ENCODE data around the gene HUNK.
"Not testable (repeated sequence)": the region's sequence is repeated elsewhere in the genome, so short reads cannot be mapped to it uniquely, and the experiment has no call there.

HUNK gene

DNA sequence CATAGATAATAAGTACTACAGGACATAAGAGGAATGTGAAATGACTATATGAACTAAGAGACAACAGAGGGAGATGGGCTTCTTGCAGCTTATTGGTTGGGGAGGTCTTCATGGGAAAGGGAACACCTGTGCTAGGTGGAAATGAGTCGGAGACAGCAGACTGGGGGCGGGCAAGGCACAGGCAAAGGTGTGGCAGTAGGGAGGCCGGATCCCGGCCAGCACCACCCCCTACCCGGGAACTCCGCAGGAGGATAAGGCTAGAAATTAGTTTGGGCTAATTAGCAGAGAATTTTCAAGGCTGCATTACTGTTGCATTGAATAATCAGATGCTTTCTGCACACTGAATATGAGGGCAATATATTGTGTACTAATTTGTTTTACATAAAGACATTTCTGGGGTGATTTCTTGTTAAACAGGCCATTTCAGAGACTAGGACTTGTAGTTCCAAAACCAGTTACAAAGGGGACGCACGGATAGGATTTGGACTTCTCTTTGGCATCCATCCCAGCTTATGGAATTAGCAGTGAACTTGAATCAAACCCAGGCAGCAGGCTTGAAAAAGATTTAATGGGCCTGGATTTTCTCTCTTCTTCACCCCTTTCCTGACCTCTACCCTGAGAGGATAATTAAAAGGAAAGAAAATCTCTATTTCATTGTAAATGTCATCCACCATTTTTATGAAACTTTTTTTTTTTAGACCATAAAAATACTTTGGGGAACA is 2.2 kb upstream of the HUNK start:
- DNase-seq (ENCODE audit: low read depth): no peak

DNA sequence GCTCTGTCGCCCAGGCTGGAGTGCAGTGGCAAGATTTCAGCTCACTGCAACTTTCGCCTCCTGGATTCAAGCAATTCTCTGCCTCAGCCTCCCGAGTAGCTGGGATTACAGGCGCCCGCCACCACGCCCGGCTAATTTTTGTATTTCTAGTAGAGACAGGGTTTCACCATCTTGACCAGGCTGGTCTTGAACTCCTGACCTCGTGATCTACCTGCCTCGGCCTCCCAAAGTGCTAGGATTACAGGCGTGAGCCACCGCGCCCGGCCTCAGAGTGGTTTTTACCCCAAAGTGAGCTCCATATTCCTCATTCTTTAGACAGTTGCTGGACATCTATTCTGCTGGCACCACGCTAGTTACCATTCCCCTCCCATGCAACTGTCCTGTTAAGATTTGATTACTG is 1.4 kb upstream of the HUNK start:
- not testable (repeated sequence) for DNase-seq (ENCODE audit: low read depth)

DNA sequence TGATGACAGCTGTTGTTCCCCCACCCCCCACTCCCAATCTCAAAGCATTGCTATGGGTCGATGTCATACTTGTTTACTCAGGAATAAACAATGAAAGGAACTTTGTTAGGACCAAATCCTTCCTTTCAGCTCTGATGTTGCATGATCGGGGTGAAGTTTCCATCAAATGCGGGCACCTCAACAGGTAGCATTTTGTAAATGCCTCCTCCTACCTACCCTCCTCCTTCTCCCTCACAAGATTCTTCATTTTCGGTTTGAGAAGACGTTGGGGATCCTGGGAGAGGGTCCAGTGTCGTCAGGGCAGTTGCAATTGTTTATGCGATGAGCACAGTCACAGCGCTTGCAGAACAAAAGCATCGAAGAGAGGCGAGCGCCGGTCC is 758 bp upstream of the HUNK start:
- DNase-seq (ENCODE audit: low read depth): no peak

DNA sequence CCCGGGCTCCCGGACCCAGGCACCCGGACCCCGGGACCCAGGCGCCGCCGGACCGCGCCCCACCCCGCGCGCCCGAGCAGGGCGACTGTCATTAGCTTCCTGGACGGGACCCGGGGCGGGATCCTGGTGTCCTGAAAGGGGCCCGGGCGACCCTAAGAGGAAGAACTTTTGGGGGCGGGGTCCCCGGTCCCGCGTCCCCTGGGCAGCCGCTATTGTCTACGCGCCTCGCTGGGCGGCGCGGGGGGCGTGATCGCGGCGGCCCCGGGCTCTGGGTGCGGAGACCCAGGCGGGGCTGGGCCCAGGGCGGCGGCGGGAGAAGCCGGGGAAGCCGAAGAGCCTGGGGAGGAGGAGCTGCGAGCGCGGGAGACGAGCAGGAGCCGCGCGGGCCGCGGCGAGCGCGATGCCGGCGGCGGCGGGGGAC is 465 bp downstream of the HUNK start:
- DNase-seq (ENCODE audit: low read depth): no peak

DNA sequence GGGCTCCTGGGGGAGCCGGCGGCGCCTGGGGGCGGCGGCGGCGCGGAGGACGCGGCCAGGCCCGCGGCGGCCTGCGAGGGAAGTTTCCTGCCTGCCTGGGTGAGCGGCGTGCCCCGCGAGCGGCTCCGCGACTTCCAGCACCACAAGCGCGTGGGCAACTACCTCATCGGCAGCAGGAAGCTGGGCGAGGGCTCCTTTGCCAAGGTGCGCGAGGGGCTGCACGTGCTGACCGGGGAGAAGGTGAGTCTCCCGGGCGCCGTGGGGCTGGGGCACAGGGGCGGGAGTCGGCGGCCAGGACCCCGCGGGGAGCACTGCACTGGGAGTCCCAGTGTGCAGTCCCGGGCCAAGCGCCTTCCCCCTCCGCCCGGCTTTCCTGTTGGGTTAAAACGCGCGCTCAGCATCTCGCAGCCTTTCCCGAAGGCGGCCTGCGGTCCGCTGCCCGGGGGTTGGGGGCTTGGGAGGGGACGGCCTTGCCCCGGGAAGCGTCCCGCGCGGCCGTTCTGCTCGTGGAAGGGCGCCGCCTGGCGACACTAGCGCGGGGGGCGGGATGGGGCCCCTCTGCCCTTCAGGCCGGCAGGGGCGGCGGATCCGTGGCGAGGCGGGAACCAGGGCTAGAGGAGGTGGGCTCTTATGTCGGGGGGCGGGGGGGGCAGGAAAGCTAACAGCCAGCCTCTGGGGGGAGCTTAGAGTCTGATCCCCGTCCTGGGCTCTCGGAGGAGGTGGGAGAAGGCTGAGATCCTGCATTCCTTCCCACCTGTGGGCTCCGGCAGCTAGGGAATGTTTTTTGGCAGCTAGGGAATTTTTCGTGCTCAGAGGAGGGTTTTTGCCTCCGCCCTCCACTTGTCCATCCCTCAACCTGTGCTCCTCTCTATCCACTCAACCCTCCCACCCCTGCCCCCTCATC is 1.1 kb downstream of the HUNK start:
- peak; percentile 38 for DNase-seq (ENCODE audit: low read depth)

DNA sequence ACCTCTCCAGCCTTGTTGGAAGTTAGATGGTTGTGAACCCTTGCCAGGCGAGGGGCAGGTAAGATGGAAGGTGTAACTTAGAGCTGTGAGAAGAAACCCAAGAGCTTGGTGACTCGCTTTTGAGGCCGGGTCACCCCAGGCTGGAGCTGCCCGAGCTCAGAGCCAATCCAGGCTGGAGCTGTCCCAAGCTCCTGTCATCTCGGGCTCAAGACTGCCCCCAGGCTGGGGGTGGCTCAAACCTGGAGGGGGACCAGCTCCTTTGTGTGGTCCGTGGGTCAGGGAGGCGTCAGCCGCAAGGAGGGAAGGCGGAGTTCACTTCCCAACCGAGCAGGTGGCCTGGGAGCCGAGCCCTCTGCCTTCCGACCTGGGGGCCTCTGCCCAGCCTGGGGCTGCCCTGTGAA is 2.0 kb downstream of the HUNK start:
- no peak for DNase-seq (ENCODE audit: low read depth)

DNA sequence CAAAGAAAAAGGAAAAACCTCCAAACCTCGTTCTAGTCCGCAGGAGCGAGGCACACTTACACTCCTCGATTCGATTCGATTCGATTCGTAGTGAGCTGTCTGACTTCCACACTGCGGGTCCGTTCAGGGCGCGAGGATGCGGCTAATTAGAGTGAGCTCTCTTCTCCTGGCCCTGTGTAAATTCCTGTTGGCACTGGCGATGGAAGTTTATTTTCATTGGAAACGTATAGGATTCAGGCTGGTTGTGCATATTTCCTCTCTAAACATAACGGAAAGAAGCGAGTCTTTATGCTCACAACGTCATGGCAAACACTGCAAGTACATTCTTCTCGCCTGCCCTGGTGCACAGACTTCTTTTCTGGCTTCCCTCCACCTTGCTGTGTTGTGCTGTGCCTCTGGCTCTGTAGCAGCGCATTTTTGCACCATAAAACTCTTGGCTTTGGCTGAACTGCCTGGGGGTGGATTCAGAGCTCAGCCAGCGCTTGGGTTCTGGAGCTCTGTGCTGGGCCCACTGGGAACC is 2.7 kb downstream of the HUNK start:
- DNase-seq (ENCODE audit: low read depth): no peak

DNA sequence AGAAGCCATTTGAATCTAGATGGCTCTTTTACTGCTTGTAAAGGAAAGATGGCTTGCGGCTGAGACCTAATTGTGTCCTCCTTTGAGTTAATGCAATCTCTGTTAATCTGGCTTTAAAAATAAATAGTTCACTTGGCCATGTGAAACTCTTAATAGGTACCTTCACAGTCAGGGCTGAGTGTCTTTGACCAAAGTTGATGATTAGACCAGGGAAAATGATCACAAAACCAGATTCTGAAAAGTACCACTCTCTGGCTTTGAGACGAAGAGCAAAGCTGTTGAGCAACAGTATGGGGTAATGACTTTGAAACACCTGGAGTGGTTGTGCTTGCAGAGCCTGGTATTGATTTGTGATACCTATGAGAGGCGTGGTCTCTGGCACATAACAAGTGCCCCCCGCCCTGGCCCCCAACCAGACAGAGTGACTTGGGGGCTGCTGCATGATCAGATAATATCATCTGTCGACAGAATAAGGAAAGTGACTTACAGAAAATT is 4.7 kb downstream of the HUNK start:
- no peak for DNase-seq (ENCODE audit: low read depth)

DNA sequence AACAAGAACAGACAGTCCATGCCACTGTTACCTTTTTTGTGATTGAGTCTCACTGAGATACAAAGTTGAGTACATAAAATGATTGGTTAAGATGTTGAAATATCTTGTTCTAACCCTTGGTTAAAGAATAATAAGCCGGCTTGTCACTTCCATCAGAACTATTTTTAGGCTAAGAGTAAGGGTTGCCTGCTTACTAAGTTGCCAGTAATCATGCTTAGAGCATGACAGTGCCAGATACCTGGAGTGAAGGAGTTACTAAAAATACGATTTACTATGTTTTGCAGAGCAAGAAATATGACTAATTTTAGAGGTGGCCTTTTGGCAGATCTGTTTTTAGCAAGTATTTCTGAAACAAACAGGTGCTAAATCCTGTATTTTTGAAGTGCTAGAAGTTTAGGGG is 6.0 kb downstream of the HUNK start:
- no peak for DNase-seq (ENCODE audit: low read depth)

DNA sequence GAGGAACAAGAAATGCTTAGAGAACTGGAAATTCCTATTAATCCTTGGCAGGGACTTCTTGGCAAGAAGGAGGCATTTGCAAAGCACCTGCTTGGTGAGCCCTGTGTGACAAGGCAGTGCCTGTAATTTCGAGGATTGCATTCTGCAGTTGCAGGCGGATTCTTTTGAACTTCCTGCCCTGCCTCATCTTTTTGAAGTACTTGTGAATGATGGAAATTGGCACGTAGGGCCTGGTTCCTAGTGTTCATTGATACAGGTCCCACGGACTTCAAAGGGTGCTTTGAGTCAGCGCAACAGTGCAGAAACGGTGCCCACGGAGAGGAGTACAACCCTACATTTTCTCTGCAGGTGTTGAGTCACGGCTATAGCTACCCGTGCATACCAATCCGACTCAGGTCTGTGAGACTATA is 6.4 kb downstream of the HUNK start:
- DNase-seq (ENCODE audit: low read depth): no peak

DNA sequence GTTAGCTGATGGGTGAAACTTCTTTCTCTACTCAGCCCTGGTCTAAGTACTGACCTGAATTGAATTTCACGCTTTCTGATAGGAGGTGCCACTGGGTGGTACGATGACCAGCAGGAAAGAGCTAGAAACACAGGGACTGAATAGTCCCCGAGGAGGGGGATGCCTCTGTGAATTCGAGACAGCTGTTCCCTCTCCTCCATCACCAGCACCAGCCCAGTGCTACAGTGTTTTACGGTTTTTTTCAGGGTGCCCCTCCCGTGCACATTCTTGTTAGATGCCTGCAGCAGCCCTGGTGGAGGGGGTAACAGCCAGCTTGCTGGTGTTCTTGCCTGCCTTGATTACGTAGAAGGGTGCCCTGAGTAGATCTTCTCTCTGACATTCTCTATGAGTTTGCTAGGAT is 7.1 kb downstream of the HUNK start:
- no peak for DNase-seq (ENCODE audit: low read depth)

DNA sequence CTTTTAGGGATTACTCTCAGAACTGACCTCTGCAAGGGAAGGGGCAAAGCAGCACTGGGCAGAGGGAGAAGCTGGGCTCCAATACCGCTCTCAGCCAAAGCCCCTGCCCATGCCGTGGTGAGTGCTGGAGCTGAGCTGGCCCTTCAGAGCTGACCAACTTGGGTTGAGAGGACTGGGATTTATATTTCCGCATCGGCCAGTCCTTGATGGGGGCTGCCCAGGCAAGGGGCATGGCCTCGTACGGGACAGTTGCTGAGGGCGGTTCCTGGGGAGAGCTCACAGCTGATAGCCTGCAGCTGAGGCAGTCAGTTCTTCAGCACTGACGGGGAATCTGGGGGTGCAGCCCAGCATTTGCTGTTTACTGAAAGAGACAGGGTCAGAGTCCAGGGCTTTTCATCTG is 8.0 kb downstream of the HUNK start:
- no peak for DNase-seq (ENCODE audit: low read depth)

DNA sequence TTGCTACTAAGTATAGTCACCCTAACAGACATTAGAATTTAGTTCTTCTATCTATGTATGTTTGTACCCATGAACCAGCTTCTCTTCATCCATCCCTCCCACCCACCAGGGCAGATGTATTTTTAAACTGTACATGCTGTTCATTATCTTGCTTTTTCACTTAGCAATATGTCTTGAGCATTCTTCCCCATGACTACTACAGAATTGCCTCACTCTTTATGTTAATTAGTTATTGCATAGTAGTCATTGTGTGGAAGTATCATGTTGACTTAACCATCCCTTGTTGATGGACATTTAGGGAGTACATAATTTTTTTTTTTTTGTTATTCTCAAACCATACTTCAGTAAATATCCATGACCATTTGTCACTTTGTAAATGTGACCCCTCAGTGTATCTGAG is 9.9 kb downstream of the HUNK start:
- DNase-seq (ENCODE audit: low read depth): no peak

DNA sequence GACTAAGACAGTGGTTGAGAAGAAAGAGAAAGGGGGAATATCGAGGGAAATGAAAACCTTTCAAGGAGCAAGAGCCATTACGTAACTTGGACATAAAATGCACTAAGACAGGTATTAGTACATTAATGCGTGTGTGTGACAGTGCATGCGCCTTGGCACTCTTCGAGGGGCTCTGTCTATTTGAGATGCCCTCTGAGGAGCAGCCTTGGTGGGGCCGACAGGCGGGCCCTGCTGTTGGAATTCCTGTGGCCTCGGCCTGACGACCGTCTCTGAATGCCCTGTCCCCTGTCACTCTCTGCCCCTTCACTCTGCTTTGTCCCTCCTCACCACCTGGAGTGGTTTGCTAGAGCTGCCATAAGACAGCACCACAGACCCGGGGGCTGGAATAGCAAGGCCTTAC is 12.3 kb downstream of the HUNK start:
- DNase-seq (ENCODE audit: low read depth): no peak

DNA sequence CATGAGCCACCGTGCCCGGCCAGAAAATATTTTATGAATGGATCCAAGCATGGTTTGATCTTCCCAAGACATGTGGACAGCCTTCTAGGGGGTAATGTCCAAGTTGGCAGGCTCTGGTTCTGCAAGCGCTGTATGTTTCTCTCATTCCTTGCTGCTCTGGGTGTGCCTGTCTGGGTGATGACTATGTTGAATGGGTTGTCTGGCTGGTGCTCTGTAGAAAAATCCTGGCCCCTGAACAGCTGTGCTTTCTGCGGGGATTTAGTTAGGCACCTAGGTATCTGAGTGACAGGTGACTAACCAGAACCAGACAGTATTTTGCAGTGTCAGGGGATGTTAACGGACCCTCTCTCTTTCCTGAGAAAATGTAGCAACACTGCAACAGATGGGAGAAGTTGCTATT is 14.1 kb downstream of the HUNK start:
- no peak for DNase-seq (ENCODE audit: low read depth)

DNA sequence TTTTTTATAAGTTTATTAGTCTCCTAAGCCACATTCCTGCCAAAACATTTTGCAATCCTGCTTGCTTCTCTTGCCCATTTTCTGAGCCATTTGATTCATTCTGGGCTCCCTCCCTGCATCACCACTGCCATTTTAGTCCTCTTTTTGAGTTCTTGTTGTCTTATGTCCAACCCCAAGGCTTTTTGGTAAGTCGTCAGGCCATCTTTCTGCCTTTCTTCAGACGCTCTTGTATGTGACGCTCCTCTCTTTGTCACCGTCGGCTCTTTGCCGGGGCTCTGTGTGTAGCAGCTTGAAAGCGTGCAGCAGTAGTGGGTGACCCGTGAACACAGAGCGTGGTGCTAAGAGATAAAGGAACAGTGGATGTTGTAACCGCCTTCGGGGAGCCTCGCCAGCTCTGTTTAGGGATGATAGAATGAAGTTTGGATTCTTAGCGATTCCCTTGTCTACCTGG is 14.6 kb downstream of the HUNK start:
- DNase-seq (ENCODE audit: low read depth): no peak

DNA sequence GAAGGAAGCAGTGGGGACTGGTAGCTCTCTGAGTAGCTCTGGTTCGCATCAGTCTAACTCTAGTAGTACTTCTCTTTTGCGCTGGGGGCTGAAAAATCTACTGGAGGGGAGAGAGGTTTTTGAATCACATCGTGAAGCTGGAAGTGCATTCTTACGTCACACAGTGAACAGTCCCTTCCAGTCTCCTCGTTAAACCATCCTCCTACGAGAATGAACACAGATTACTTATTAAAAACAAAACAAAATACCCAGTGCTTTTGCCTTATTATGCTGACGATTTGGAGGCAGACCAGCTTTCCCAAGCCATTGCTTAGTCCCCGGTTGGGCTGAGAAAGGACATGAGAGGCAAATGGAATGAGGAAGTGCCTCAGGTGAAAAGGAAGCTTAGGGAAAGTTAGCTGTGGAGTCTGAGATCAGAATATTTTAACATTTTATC is 16.1 kb downstream of the HUNK start:
- no peak for DNase-seq (ENCODE audit: low read depth)

DNA sequence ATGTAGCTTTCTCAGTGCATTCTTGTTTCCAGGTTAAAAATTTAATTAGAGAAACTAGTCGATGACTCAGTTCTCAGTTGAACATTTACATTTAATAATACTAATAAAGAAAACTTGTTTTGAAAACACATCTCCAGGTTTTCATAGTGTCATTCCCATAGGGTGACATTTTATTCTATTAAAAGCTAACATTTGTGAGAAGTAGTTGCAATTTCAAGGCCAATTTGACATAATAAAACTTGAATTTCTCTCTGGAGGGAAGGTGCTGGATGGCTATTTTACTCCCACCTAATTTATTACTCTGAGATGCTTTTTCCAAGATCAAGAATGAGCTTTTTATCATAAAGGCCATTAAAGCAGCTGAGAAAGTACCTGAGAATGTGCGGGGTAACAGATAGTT is 16.6 kb downstream of the HUNK start:
- no peak for DNase-seq (ENCODE audit: low read depth)

DNA sequence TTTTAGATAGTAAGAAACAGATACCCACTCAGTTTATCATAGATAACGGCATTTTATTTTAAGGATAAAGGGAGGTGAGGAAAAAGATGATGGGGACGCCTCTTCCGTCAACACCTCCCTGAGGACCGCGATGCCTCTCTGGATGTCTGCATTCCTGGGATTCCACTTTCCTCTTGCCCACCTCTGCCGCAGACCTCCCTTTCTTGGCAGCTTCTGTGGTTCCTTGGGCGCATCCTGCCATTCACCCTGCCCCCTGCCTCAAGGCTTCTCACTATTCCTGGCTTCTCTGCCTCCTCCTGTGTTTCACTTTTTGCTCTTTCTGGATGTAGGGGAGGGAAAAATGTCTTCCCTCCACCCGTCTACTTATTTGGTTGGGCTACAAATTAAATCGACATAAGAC is 19.9 kb downstream of the HUNK start:
- DNase-seq (ENCODE audit: low read depth): no peak

DNA sequence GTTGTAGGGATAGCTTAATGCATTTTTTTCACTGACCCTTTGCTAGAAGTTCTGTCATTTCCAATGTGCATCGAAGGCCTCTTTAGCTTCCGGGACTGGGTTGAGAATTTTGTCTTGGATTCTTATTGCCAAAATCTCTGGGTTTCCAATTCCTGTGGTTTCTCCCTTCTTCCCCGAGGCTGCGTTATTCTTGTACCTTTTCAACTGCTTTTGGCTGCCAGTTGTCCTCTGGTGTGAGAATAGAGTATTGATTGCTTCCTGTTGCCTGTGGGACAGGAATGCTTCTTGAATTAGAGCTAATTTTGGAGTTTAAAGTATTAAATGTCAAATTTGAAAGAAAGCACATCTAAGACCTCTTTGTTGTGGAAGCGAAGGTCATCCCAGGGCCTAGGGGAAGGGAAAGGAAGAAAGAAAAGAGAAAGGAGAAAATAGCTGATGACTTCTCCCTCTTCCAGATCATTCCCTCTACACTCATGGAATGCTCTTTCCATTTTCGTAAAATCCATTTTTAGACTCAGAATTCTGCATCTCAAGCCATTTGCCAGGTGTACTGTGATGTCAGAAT is 21.1 kb downstream of the HUNK start:
- DNase-seq (ENCODE audit: low read depth): no peak

DNA sequence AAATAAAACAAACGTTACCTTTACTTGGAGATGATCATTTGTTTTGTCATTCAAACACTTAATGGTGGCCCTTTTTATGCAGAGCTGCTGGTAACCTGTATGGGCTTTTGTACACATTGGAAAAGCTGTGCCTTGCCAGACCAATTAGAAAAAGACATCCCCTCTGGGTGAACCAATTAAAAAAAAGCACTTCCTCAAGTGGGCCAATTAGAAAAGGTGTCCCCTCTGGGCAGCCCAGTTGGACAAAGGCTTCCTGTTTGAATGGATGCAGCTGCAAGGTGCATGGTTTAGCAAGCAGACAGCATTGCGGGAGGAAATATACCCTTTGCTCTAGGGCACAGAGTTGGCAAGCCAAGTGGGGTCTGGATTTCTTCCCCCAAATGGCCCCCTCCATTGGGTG is 21.6 kb downstream of the HUNK start:
- DNase-seq (ENCODE audit: low read depth): no peak

DNA sequence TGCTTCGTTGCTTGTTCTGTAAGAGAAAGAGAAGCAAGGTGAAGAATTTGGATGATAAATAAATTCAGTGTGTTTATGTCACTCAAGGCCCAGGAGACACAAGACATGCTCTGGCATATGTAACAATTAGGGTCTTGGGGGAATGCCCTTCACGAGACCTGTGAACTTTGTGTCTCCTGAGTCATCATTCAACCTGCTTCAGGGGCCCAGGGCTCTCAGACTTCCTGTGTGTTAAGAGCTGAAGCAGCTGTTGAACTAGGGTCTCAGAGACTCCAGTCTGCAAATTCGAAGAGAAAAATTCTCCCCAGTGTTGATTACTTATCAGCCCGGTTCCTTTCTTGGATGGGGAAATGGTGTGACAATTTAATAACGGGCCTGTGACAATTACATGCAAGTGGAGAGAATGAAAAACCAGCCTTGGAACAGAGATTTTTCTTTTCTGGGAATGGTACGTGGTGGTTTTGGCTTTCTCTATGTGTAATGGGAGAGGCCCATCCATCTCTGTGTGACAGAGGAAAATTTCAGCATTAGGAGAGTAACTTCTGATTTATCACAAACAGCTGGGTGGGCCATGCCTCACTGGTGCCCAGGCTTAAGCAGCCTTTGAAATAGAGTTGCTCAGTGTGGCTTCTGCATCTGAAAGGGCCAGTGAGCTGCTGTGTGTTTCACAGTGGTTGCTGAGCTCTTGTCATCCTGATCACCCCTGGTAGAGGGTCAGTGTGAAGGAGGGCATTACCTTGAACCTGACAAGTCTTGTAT is 22.4 kb downstream of the HUNK start:
- no peak for DNase-seq (ENCODE audit: low read depth)

All from stimulated activated CD8-positive, alpha-beta memory T cell treated with anti-CD3 and anti-CD28 coated beads, Interleukin-4, amount 100 ng/mL, for 24 hours (primary cell).